RWPE1 (cell line): ENCODE measurements around the gene GJB2.
A peak's percentile ranks its signal among the peaks of the same experiment; 100 is the strongest.

Source experiments
- CTCF ChIA-PET: fragments of 350-600 bp; sonication (Branson Sonifier 250); formaldehyde crosslinking; extraction: SDS; loops from one replicate; lab custom pipeline; 2021; lab: Yijun Ruan, JAX
- POLR2A ChIA-PET: fragments of 400-600 bp; formaldehyde crosslinking; extraction: SDS; loops from one replicate; lab custom pipeline; 2020; ENCODE audit warnings: antibody characterized with exemption; ENCODE audit not compliant: low non-redundant PET; lab: Yijun Ruan, JAX
- DNase-seq: peaks from one replicate; pipeline ENCODE4 v3.0.0; 2012; ENCODE audit warnings: low spot score
- H3K27ac ChIP-seq: fragments of 450-650 bp; 2 replicates; pipeline ENCODE4 v1.5.1; 2017
- CTCF ChIP-seq: fragments of 450-650 bp; conservative IDR thresholded peaks from 2 replicates; pipeline ENCODE4 v1.5.1; 2017; ENCODE audit warnings: low read depth, mild to moderate bottlenecking

GJB2 gene

GRCh38 chr13:20195801-20196200 lies 3.1 kb upstream of the GJB2 start:
- no peak overlapping the region for H3K27ac ChIP-seq
- POLR2A ChIA-PET = no interaction called here
- DNase-seq = no peak
- no peak for TF ChIP-seq CTCF
- CTCF ChIA-PET = interaction anchor here (0.5 to 0.7 kb wide), 4 partner anchors 228 to 687 kb away, joined by 3 to 4 read pairs (median 3); no protein-coding TSS in a partner anchor

- H3K27ac ChIP-seq = peak overlapping the region; percentile 92
- CTCF ChIA-PET = no interaction called here
- no peak for TF ChIP-seq CTCF
- DNase-seq = no peak
- POLR2A ChIA-PET = no interaction called here
Measured at GRCh38 chr13:20193907-20194631, 1.3 kb upstream of the GJB2 start.

GRCh38 chr13:20193162-20193906 lies 596 bp upstream of the GJB2 start:
- POLR2A ChIA-PET = interaction anchor here (0.6 kb wide), 1 partner anchor 190 kb away, joined by 3 read pairs; no protein-coding TSS in a partner anchor
- CTCF ChIA-PET = no interaction called here
- DNase-seq = no peak
- peak overlapping the region; percentile 92 for H3K27ac ChIP-seq
- TF ChIP-seq CTCF = no peak

- DNase-seq = no peak
- H3K27ac ChIP-seq = peak overlapping the region; percentile 92
- CTCF ChIA-PET = interaction anchor here (0.6 kb wide), 3 partner anchors 158 to 303 kb away, joined by 3 to 8 read pairs (median 3); no protein-coding TSS in a partner anchor
- no peak for TF ChIP-seq CTCF
- POLR2A ChIA-PET = no interaction called here
Measured at GRCh38 chr13:20192158-20192835, 441 bp downstream of the GJB2 start.

GRCh38 chr13:20191311-20192157 lies 1.2 kb downstream of the GJB2 start:
- no peak for DNase-seq
- POLR2A ChIA-PET = no interaction called here
- no peak for TF ChIP-seq CTCF
- CTCF ChIA-PET = interaction anchor here (0.5 to 0.6 kb wide), 2 partner anchors 9 to 206 kb away, joined by 3 read pairs; no protein-coding TSS in a partner anchor
- H3K27ac ChIP-seq = peak overlapping the region; percentile 92
